ENCODE results near the gene GAB2.

- TF ChIP-seq, protein P1, sequence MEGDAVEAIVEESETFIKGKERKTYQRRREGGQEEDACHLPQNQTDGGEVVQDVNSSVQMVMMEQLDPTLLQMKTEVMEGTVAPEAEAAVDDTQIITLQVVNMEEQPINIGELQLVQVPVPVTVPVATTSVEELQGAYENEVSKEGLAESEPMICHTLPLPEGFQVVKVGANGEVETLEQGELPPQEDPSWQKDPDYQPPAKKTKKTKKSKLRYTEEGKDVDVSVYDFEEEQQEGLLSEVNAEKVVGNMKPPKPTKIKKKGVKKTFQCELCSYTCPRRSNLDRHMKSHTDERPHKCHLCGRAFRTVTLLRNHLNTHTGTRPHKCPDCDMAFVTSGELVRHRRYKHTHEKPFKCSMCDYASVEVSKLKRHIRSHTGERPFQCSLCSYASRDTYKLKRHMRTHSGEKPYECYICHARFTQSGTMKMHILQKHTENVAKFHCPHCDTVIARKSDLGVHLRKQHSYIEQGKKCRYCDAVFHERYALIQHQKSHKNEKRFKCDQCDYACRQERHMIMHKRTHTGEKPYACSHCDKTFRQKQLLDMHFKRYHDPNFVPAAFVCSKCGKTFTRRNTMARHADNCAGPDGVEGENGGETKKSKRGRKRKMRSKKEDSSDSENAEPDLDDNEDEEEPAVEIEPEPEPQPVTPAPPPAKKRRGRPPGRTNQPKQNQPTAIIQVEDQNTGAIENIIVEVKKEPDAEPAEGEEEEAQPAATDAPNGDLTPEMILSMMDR (IDR thresholded peaks at IDR 0.05) = no peak
- no peak for TF ChIP-seq POLR2A (IDR thresholded peaks at IDR 0.05)
Observed at GRCh38 chr11:78400702-78401101, 16.9 kb downstream of the GAB2 start.

All from thyroid gland (tissue), 4 donors.